ENCODE results near the gene CCL7.
"Not testable (repeated sequence)": the region's sequence is repeated elsewhere in the genome, so short reads cannot be mapped to it uniquely, and the experiment has no call there.

The CCL7 gene

DNA sequence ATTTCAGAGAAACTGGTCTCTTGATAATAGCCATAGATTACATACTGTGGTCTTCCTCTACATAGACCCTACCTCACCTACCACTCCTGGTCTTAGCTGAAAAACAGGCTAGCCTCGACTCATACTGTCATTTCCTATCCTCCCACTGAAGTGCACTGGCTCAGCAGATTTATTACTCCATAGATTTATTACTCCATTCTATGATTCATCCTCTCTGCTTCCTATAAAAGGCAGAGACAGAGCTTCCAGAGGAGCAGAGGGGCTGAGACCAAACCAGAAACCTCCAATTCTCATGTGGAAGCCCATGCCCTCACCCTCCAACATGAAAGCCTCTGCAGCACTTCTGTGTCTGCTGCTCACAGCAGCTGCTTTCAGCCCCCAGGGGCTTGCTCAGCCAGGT, at the start of gene CCL7:
Gene CCL7 (plus strand): TSS at position 253 of the 400 bp plus-strand sequence. CDS start 70 bp downstream, at position 323.
- DNase-seq (ENCODE audit: low read depth in 2 of 2): no peak

DNA sequence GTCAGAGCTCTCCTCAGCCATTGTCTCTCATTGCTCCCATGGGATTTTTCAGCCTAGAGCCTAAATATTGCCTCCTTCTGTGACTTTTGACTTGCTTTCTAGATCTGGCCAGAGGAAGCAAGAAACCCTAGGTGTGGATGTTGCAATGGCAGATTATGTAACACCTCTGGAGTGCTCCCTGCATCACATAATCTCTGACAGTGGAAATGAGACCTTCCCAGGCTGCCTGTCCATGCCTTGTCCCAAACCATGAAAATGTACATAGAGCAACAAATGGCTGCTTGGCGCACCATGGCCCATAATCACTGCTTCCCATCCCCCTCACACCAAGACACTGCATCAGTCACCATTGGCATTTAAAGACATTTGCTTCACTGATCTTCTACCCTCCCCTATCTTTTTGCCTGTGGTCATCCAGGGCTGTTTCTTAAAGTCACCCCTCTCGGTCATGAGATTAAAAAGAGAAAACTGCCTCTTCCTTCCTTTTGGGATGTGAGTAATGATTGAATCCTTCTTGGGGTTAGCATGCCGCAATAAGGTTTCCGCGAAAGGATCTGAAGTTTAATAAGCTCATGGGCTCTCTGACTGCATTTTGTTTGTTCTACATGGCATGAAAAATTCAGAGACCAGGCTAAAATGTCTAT, 49.1 kb upstream of the CCL7 start:
- no peak for DNase-seq (ENCODE audit: low read depth in 2 of 2)

DNA sequence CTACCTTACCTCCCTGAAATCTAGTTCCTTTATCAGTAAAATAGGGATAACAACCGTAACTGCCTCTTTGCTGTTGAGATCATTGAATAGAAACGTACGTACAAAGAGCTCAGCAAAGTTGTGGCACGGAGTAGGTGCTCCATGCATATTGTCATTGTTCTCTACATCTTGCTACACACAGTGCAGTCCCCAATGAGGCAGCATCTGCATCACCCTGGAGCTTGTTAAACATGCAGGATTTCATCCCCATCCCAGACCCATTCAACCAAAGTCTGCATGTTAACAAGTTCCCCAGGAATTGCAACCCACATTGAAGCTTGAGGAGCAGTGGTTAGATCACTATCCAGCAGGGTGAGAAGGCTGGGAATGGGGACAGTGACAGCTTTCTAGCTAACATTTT, 48.6 kb upstream of the CCL7 start:
- no peak for DNase-seq (ENCODE audit: low read depth in 2 of 2)

DNA sequence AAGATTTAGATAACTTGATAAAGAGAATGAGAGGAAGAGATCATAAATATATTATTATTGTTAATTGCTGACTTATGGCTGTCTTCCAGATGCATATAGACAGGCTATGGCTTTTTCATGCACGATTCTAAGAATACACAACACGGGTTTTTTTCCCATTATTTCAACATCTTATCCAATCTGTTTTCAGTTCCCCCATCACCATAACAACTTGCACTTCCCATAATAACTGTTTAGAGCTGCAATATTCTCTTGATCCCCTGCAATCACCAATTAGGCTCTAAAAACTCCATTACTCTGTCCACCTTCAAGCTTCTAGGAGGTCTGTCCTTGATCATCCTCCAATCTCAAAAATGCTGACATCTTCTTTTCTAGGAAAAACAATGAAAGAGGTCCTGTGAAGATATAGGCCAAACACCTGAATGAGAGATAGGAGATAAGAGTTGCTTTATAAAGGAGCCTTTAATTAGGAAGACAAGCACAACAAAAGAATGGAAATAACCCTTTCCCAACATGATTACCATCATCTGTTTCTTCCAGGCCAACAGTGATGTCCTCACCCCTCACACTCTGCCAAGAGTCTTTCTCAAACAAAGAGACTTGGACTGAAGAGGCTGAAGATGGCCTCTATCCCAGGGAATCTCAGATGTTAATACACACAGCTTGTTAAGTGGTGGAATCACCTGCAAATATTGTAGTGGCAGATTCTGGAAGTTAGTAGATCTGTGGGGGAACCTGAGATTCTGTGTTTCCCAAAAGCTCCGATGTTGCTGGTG, 47.1 kb upstream of the CCL7 start:
- DNase-seq (ENCODE audit: low read depth in 2 of 2): no peak

DNA sequence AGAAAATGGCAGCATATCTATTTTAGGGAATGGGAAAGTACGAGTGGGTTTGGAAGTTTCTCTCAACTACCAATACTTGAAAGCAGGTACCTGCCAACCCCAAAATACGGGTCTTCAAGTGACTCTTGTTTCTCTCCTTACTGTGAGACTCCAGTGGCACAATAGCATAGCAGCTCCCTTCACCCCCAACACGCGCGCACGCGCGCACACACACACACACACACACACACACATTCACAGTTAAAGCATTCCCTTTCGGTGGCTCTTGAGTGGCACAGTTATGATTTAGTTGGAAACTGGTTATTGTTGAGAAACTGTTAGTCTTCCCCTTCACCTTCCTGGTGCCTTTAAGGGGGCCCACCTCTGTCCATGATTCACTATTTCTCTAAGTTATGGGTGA, 45.0 kb upstream of the CCL7 start:
- DNase-seq (ENCODE audit: low read depth in 2 of 2): no peak

DNA sequence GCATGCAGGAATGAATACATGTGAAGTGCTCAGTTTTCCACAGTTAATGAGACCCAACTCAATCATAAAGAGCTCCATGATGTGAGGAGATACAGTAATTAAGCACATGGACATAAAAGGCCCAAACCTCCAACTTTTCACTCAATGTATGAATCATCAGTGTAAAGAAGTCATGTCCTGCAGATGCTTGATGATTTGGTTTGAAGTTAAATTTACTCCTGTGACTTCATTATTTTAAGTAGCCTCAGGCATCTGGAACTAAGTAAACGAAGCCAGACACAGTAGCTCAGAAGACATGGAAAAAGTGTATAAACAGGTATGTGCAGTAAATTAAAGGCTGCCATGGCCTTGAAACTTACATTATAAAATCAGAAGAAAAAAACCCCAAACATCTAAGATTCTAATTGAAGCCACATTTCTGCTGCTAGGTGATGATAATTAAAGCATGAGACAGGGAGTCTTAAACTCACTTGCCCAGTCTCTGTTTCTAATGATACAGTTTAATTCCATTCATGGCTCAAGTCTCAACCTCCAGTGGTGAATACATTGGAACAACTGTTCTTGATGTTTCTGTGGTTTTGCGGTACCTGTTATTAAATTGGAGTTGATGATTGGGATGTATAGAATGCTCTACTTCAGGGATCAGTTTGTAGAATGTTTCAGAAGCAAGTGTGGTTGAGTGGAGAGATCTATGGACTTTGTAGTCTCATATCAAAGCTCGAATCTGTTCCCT, 43.8 kb upstream of the CCL7 start:
- DNase-seq (ENCODE audit: low read depth in 2 of 2): no peak

DNA sequence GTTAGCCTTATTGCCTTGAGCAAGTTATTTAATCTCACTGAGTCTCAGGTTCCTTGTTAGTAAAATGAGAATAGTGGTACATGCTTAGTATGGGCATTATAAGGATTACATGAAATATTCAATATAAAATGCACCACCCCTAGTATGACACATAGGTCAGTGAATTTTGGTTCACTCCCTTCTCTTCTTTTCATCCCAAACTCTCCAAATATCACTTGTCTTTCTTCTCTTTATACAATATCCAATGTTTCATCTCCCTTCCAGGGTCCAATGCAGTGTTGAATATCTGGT, 43.3 kb upstream of the CCL7 start:
- no peak for DNase-seq (ENCODE audit: low read depth in 2 of 2)

DNA sequence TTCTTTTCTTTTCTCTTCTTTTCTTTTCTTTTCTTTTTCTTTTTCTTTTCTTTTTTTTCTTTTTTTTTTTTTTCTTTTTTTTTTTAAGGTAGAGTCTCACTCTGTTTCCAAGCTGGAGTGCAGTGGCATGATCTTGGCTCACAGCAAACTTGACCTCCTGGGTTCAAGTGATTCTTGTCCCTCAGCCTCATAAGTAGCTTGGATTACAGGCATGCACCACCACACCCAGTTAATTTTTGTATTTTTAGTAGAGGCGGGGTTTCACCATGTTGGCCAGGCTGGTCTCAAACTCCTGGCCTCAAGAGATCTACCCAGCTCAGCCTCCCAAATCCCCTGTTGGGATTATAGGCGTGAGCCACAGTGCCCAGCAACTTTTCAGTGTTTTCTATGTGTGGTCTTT, 42.7 kb upstream of the CCL7 start:
- not testable (repeated sequence) for DNase-seq (ENCODE audit: low read depth in 2 of 2)

DNA sequence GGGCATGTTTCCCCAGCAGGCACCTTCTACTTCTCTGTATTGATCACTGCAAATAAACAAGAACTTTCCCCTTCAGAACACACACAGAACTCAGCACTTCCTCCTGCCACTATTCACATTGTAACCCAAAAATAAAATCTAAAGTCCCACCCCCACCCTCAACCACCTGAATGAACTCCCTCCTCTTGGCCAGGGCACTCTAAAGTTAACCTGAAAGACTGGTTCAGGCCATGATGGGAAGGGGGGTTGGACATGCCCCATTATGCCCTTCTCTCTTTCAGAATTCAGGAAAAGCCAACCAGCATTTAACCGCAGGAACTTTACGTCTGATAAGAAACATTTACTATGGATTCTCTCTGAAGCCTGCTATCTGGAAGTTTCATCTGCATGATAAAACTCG, 42.3 kb upstream of the CCL7 start:
- DNase-seq (ENCODE audit: low read depth in 2 of 2): no peak

DNA sequence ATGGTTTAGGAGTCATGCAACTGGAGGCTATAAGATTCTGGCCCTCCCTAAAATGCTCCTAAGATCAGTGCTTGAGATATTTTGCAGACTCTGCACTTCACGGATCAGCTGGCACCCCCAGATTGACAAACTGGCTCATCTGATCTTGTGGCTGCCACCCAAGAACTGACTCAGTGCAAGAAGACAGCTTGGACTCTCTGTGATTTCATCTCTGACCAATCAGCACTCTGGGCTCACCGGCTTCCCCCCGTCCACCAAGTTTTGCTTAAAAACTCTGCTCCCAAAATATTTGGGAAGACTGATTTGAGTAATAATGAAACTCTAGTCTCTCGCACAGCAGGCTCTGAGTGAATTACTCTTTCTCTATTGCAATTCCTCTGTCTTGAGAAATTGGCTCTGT, 41.2 kb upstream of the CCL7 start:
- no peak for DNase-seq (ENCODE audit: low read depth in 2 of 2)

DNA sequence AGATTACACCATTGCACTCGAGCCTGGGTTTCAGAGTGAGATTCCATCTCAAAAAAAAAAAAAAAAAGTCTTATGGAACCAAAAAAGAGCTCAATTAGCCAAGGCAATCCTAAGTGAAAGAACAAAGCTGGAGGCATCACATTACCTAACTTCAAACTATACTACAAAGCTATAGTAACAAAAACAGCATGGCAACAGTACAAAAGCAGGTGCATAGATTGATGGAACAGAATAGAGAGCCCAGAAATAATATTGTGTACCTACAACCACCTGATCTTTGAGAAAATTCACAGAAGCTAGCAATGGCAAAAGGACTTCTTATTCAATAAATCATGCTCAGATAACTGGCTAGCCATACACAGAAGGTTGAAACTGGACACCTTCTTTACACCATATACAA, 39.7 kb upstream of the CCL7 start:
- DNase-seq (ENCODE audit: low read depth in 2 of 2): no peak

DNA sequence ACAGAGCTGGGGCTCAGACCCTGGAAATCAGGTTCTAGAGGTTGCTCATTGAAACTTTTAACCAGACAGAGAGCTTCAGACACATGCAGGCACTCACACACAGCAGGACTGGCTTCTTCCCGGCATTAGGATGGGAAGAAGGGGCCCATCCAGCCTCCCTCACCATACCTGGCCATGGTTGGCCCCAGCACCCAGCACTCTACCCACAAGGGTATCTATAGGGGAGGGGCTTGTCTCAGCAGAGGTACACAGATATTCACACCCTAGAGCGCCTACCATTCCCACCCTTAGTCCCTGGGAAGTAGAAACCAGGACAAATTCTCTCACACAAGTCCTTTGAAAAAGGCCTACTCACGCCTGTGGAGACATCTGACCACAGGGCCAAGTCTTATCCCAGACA, 35.4 kb upstream of the CCL7 start:
- no peak for DNase-seq (ENCODE audit: low read depth in 2 of 2)

DNA sequence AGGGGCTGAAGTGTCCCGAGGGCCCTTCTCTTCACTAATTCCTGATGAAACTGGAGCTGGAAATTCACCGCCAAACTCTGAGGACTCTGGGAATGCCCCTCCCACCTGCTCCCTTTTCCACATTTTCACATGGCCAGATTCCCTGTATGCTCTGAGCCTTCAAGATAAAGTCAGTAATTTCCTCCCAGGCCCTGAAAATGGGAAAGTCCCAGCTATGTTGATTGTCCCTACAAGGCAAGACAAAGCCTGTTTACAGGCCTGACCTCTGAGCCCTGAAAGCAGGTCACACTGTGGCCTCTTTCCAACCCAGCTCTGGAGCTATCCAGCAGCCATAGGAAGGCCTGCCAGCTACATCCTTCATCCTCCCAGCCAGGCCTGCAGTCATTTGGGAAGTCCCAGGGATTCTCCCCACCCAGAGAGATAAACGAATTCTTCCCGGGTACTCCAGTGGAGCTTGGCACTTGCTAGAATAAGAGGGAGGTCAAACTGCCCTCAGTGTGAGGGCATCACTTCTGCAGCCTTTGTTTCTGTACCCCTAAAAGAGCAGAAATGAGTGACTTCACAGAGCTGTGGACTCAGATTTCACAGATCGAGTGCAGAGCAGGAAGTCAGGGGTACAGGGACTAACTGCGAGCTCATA, 34.5 kb upstream of the CCL7 start:
- no peak for DNase-seq (ENCODE audit: low read depth in 2 of 2)

DNA sequence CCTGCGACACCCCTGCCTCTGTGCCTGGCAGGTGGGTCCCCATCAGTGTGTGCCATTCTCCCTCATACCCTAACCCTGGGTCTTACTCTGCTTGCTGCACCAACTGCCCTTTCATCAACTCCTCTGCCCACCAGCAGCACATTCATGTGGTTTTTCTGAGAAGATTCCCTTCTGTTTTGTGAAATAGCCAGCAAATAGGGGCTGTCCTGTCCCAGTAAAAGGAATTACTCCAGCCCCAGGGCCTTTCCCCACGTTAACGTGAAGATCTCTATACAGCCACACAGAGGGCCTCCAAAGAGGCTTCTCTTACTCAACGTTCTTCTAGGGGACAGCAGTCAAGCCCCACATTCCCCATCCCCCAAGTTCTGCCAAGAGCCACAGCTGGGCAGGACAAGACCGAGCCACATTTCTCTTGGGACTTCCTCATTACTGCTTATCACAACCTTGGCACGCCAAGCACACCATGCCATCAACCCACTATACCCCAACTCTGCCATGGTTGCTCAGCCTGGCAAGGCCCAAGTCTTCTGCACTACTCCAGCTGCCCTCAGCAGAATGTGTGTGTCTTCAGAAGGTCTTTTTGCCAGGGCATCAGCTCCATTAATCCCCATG, 33.6 kb upstream of the CCL7 start:
- DNase-seq (ENCODE audit: low read depth in 2 of 2): no peak

DNA sequence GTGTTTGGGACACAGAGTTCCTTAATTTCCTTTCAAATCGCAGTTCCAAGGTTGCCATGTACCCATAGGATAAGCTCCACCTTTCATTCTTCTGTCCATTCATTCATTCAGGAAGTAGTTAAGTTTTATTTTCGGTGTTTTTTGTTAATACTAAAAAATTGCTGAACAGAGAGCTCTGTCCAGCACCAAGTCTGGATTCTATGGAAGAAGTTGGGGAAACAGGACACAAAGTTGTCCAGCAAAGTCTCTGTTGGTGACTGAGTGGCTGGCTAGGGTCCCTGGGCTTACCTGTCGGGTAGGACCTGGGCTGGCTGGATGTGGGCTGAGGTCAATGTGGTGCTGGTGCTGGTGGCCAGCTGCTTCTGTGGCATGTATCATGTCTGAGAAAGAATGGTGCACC, 32.6 kb upstream of the CCL7 start:
- no peak for DNase-seq (ENCODE audit: low read depth in 2 of 2)

DNA sequence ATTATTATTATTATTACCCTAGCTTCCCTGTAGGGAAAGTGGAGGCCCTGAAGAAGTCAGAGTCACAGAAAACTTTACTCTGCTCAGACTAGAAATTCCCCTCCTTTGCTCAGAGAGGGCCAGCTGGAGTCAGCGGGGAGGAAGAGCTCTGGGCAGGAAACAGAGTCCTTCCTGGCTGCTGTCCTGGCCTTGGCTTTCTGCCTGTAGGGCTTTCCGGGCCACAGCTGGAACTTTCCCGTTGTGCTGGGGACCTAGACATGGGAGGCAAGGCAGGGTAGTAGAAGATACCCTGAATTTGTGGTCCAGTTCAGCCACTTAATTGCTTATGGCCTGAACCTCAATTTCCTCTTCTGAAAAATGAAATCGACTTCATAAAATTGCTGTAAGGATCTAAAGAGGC, 29.0 kb upstream of the CCL7 start:
- DNase-seq (ENCODE audit: low read depth in 2 of 2): no peak

DNA sequence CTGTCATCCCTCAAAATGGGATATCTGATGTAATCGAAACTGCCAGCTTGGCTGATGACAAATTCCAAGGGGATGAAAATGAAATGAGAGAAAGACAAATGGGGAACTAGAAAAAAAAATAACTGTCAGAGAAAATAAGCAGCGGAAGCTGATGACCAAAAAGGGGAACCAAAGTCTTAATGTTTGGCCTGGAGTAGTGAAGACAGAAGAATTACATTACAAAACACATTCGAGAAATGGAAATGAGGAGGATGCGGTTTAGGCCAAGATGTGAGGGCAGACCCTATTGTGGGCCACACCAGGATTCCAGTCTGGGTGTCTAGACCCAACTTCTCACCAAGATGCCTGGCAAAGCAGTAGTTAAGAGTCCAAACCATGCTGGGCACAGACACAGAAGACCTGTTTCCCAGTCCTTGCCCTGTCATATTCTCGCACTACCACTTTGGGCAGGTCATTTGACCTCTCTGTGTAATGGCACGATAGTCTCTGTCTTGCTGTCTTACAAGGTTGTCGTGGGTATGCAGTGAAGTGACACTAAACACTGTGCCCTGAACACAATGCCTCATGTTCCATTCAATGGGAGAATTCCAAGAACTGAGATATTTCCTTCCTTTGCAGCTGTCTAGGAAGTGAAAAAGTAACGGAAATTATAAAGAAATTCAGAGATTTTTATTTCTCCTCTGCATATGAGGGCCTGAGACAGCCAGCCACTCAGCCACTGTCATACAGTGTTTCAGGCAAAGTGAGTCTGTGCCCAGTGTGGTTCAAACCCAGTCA, 27.2 kb upstream of the CCL7 start:
- no peak for DNase-seq (ENCODE audit: low read depth in 2 of 2)

DNA sequence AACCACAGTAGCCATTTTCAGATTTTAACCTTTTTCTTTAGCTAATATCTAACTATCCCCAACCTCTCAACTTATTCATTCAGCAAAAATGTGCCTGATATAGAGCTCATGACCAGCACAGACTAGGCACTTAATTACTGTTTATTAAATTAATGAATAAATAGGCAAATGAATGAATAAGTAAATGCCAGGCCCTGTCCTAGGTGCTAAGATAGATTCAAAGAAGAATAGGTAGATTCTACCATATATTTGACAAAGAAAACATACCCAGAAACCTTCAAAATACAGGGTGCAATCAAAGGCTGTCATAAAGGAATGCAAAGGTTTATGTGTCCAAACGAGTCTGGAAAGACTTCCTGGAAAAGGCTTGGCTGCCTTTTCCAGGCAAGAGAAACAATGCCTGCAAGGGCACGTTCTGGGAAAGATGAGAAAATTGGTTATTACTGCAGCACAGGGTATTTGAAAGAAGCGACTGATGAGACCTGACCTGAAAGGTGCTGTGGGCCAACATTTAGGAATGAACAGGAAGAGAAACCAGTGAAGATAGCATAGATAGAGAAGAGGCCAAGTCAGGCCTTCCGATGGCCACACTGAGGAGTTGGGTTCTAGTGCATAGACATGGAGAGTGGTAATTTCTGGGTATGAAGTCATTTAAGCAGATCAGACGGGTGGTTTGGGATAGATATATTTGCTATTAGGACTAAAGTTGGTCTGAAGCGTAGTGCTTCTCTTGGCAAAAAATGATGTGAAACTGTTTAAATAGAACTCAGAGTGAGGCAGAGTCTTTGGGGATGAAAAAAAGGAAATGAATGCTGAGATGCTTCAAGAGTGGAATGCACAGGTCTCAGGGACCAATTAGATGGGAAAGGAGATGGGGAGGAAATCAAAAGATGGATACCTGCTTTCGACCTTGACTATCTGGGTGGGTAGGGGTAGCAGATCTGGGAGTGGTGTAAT, 26.4 kb upstream of the CCL7 start:
- no peak for DNase-seq (ENCODE audit: low read depth in 2 of 2)

DNA sequence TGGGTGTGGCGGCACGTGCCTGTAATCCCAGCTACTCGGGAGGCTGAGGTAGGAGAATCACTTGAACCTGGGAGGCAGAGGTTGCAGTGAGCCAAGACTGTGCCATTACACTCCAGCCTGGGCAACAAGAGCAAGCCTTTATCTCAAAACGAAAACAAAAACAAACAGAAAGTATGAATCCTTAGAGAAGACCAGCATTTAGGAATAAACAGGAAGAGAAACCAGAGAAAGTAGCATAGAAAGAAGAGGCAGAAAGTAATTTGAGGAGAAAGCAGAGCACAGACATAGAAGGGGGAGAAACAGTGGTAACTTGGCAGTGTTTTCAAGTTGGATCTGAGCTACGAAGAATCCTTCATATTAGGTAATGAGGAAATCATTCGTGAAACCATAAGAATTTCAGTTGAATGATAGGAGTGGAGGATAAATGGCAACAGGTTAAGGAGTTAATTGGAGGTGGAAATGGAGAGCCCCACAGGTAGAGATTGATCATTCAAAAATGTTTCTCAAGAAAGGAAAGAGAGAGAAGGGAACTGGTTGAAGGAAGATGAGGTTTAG, 24.6 kb upstream of the CCL7 start:
- no peak for DNase-seq (ENCODE audit: low read depth in 2 of 2)

DNA sequence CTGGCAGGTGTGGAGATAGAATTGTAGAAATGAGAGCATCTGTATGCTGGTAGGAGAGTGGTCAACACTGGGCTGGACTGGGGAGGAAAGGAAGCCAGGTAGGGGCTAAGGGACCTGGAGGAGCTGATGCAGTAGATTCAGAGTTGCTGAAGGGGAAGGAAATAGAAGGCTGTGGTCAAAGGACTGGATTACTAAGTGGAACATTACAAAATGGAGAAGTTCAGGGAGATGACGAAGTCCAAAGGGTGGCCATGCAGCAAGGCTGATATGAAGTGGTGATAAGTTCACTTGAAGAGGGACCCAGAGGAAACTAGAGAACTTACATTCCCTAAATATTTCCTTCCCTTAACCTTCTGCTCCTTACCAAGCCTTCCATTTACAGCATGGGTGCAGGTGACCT, 23.6 kb upstream of the CCL7 start:
- no peak for DNase-seq (ENCODE audit: low read depth in 2 of 2)

Data from stimulated activated CD4-positive, alpha-beta T cell treated with anti-CD3 and anti-CD28 coated beads, Interleukin-15, amount 100 ng/mL, for 48 hours (primary cell).